CD14-positive monocyte (primary cell): Measurements from ENCODE around the gene LCN9. TPM values are rescaled to one million over a fixed set of nuclear protein-coding genes. Genes with fewer than 3 reads are reported as not detected.

Experiments
- DNase-seq, 3 donors: peaks; one replicate each; pipeline ENCODE4 v3.0.0-alpha.2; 2011 to 2022
- H2AFZ ChIP-seq: 2 replicates; pipeline ENCODE4 v1.6.0; 2012; ENCODE audit warnings: mild to moderate bottlenecking, low read depth, low read length, inconsistent platforms; ENCODE audit not compliant: insufficient read depth, poor library complexity, severe bottlenecking
- H3K27ac ChIP-seq, 2 donors: 1 replicate in 1 of 2; 2 replicates in 1 of 2; pipeline ENCODE4 v1.5.1; 2012 to 2013; ENCODE audit warnings: low read length in 2 of 2, control low read depth in 1 of 2, inconsistent platforms in 1 of 2, low read depth in 1 of 2, mild to moderate bottlenecking in 1 of 2
- H3K27me3 ChIP-seq, 2 donors: one replicate each; pipeline versions ENCODE4 v1.6.0 to v1.6.1; 2011 to 2013; ENCODE audit warnings: low read length in 2 of 2; ENCODE audit not compliant: control insufficient read depth in 2 of 2, insufficient read depth in 2 of 2
- H3K36me3 ChIP-seq, 2 donors: replicated peaks in 1 of 2; 1 replicate in 1 of 2; 2 replicates in 1 of 2; pipeline versions ENCODE4 v1.5.1 to v1.6.1; 2012 to 2013; ENCODE audit warnings: low read length in 2 of 2, control low read depth in 1 of 2, inconsistent platforms in 1 of 2, mild to moderate bottlenecking in 1 of 2; ENCODE audit not compliant: insufficient read depth in 2 of 2, control insufficient read depth in 1 of 2
- H3K4me1 ChIP-seq, 2 donors: 1 replicate in 1 of 2; 2 replicates in 1 of 2; pipeline versions ENCODE4 v1.5.1 to v1.6.1; 2012 to 2013; ENCODE audit warnings: low read length in 2 of 2, control low read depth in 1 of 2, inconsistent platforms in 1 of 2, mild to moderate bottlenecking in 1 of 2, moderate library complexity in 1 of 2; ENCODE audit not compliant: insufficient read depth in 2 of 2, control insufficient read depth in 1 of 2
- H3K4me2 ChIP-seq: replicated peaks from 2 replicates; pipeline ENCODE3; 2012; ENCODE audit warnings: low read length, moderate library complexity, mild to moderate bottlenecking; ENCODE audit not compliant: poor library complexity, severe bottlenecking; ENCODE audit errors: extremely low read depth
- H3K4me3 ChIP-seq, 3 experiments: fragments of 200-600 bp in 1 of 3; sonication (generic) in 1 of 3; replicated peaks in 1 of 3; 1 replicate in 2 of 3; 2 replicates in 1 of 3; pipeline ENCODE4 v1.5.1; 2011 to 2013; ENCODE audit warnings: low read length in 3 of 3, mild to moderate bottlenecking in 3 of 3, control low read depth in 2 of 3, low read depth in 2 of 3, inconsistent platforms in 1 of 3, moderate library complexity in 1 of 3
- H3K79me2 ChIP-seq: 2 replicates; pipeline ENCODE4 v1.6.0; 2012; ENCODE audit warnings: mild to moderate bottlenecking, control low read depth, inconsistent platforms, low read length, moderate library complexity; ENCODE audit not compliant: insufficient read depth
- H3K9ac ChIP-seq: 2 replicates; pipeline ENCODE4 v1.6.0; 2017; ENCODE audit warnings: low read length, mild to moderate bottlenecking; ENCODE audit not compliant: insufficient read depth, poor library complexity, severe bottlenecking
- H3K9me3 ChIP-seq, 2 donors: replicated peaks in 1 of 2; 1 replicate in 1 of 2; 2 replicates in 1 of 2; pipeline versions ENCODE4 v1.5.1 to v1.6.1; 2012 to 2013; ENCODE audit warnings: low read length in 2 of 2, control low read depth in 1 of 2; ENCODE audit not compliant: control insufficient read depth in 1 of 2, insufficient read depth in 1 of 2
- H4K20me1 ChIP-seq: 2 replicates; pipeline ENCODE4 v1.6.0; 2012; ENCODE audit warnings: mild to moderate bottlenecking, low read length, control low read depth, moderate library complexity; ENCODE audit not compliant: insufficient read depth
- H3K27ac Mint-ChIP-seq, 7 donors: one replicate each; pipeline ENCODE4 v1.8.0; 2020; ENCODE audit warnings: mild to moderate bottlenecking in 7 of 7, mixed read lengths in 7 of 7, moderate library complexity in 6 of 7, inconsistent platforms in 2 of 7
- H3K27me3 Mint-ChIP-seq, 3 donors: one replicate each; pipeline ENCODE4 v1.8.0; 2021 to 2022; ENCODE audit warnings: low read depth in 3 of 3, mild to moderate bottlenecking in 3 of 3, mixed read lengths in 3 of 3, moderate library complexity in 3 of 3, inconsistent platforms in 1 of 3
- H3K36me3 Mint-ChIP-seq, 2 donors: one replicate each; pipeline ENCODE4 v1.8.0; 2020; ENCODE audit warnings: mixed read lengths in 2 of 2, inconsistent platforms in 1 of 2, mild to moderate bottlenecking in 1 of 2
- H3K4me1 Mint-ChIP-seq: one replicate; pipeline ENCODE4 v1.8.0; 2020; ENCODE audit warnings: mild to moderate bottlenecking, mixed read lengths
- H3K4me3 Mint-ChIP-seq, 2 donors: one replicate each; pipeline ENCODE4 v1.8.0; 2020; ENCODE audit warnings: mild to moderate bottlenecking in 2 of 2, mixed read lengths in 2 of 2, moderate library complexity in 1 of 2
- H3K9me3 Mint-ChIP-seq, 7 donors: one replicate each; pipeline ENCODE4 v1.8.0; 2020 to 2022; ENCODE audit warnings: mixed read lengths in 7 of 7, mild to moderate bottlenecking in 6 of 7, moderate library complexity in 6 of 7, inconsistent platforms in 2 of 7
- WGBS: methylation state at CpG from one replicate; pipeline ENCODE4 v1.1.5; 2013; ENCODE audit warnings: missing lambda C conversion rate; ENCODE audit not compliant: insufficient coverage; 5-methylcytosine and 5-hydroxymethylcytosine counted together
- intact Hi-C, 2 donors: fragments of 100-400 bp; cut with micrococcal nuclease; formaldehyde crosslinking; loops; one replicate each; pipeline versions ENCODE4 v1.15.0 to v1.15.1; 2023
- polyA plus RNA-seq, 3 donors: library from polyadenylated mRNA; depleted of rRNA in 1 of 3; unstranded in 2 of 3; stranded (reverse) in 1 of 3; fragments of 300-500 nt in 2 of 3; fragments of >200 nt in 1 of 3; fragmentation: Illumina TruSeq in 2 of 3; gene quantifications; 1 replicate in 2 of 3; 2 replicates in 1 of 3; pipeline ENCODE4 v1.2.3, GENCODE V29; 2012 to 2021
- TF ChIP-seq, protein P1 (sequence below): fragments of 200-600 bp; IDR thresholded peaks from one replicate; pipeline ENCODE4 v1.8.0; 2022; ENCODE audit warnings: antibody characterized with exemption, mild to moderate bottlenecking

The LCN9 gene
- polyA plus RNA-seq, 3 donors: not detected

DNA sequence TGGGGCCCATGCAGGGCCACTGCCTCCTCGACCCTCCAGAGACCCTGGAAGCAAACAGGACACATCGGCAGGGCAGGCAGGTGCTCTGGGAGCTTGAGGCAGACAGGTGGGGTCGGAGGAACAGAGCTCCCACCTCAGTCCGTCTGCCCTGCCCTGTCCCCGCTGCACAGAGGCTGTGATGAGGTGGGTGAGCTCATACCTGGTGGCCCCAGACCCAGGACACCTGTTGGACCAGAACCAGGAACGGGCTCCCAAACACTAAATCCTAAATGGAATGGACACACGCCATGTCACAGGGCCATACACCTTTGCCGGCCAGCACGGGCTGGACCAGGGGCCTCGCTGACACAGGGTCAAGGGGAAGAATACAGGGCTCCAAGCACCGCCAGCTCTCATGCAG lies 30.7 kb downstream of the LCN9 start:
- no peak overlapping the region for H3K9ac ChIP-seq
- peaks cover 0 to 4% (median 4%) of the 10 kb centered on the region in 3 donors for H3K27me3 Mint-ChIP-seq
- no peaks in the 10 kb centered on the region for H3K4me1 Mint-ChIP-seq
- H3K4me3 Mint-ChIP-seq: no peak overlapping the region
- H3K27ac Mint-ChIP-seq: no peak overlapping the region
- H3K27me3 ChIP-seq: no peaks in the 10 kb centered on the region
- no peaks in the 10 kb centered on the region for H3K36me3 Mint-ChIP-seq
- no peak overlapping the region for H2AFZ ChIP-seq
- TF ChIP-seq, protein P1, sequence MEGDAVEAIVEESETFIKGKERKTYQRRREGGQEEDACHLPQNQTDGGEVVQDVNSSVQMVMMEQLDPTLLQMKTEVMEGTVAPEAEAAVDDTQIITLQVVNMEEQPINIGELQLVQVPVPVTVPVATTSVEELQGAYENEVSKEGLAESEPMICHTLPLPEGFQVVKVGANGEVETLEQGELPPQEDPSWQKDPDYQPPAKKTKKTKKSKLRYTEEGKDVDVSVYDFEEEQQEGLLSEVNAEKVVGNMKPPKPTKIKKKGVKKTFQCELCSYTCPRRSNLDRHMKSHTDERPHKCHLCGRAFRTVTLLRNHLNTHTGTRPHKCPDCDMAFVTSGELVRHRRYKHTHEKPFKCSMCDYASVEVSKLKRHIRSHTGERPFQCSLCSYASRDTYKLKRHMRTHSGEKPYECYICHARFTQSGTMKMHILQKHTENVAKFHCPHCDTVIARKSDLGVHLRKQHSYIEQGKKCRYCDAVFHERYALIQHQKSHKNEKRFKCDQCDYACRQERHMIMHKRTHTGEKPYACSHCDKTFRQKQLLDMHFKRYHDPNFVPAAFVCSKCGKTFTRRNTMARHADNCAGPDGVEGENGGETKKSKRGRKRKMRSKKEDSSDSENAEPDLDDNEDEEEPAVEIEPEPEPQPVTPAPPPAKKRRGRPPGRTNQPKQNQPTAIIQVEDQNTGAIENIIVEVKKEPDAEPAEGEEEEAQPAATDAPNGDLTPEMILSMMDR: no peak
- H3K4me3 ChIP-seq: no peak overlapping the region
- no peak for DNase-seq
- no peaks in the 10 kb centered on the region for H3K9me3 ChIP-seq
- H3K4me1 ChIP-seq: no peaks in the 10 kb centered on the region
- no peaks in the 10 kb centered on the region for H3K36me3 ChIP-seq
- H3K9me3 Mint-ChIP-seq: peaks cover 0 to 5% (median 0%) of the 10 kb centered on the region in 7 donors
- no peaks in the 10 kb centered on the region for H4K20me1 ChIP-seq
- H3K27ac ChIP-seq: no peak overlapping the region
- intact Hi-C loops: no loop called here
- no peaks in the 10 kb centered on the region for H3K79me2 ChIP-seq
- 70% methylated on average over 4 of the region's 11 CpGs for WGBS
- H3K4me2 ChIP-seq: no peak overlapping the region

DNA sequence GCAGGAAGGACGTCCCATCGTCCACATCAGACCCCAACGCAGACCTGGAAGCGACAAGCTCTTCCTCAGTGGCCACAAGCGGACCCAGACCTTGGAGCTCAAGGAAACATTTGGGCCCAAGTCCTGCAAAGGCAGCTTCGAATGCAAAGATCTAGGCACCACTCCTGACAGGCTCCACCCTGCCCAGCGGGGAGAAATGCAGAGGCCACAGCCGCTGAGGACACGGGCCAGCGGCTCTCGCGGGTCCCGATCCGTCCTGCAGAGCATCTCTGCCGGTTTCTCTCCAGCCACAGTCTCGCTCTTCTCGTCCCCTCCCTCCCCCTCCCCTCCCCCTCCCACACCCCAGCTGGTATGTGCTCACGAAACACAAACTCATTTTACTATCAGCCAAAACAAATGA lies 31.3 kb downstream of the LCN9 start:
- no peaks in the 10 kb centered on the region for H3K36me3 Mint-ChIP-seq
- no peaks in the 10 kb centered on the region for H3K27me3 ChIP-seq
- no peak overlapping the region for H3K4me2 ChIP-seq

More for the DNA sequence above, 31.3 kb downstream of the LCN9 start:
- WGBS: 82% methylated on average over 9 of the region's 18 CpGs
- Histone ChIP-seq H3K4me1 (no peaks in the 10 kb centered on the region), H3K27ac (no peak overlapping the region), H3K9ac (no peak overlapping the region), H4K20me1 (no peaks in the 10 kb centered on the region), H3K4me3 (no peak overlapping the region), H3K9me3 (no peaks in the 10 kb centered on the region), H3K36me3 (no peaks in the 10 kb centered on the region), H2AFZ (no peak overlapping the region), H3K79me2 (no peaks in the 10 kb centered on the region)
- intact Hi-C loops: no loop called here
- H3K27me3 Mint-ChIP-seq: peaks cover 0 to 6% (median 5%) of the 10 kb centered on the region in 3 donors
- peaks cover 0 to 5% (median 0%) of the 10 kb centered on the region in 7 donors for H3K9me3 Mint-ChIP-seq
- H3K4me3 Mint-ChIP-seq: no peak overlapping the region
- no peaks in the 10 kb centered on the region for H3K4me1 Mint-ChIP-seq
- TF ChIP-seq, protein P1: no peak
- no peak for DNase-seq
- H3K27ac Mint-ChIP-seq: no peak overlapping the region
